Measurements from ENCODE around the gene RNF6.

Gene RNF6

GRCh38 chr13:26225896-26226617, 3.9 kb upstream of the RNF6 start:
- no peak for DNase-seq (ENCODE audit: low read depth, low spot score)

GRCh38 chr13:26222520-26223046, 469 bp upstream of the RNF6 start:
- DNase-seq (ENCODE audit: low read depth, low spot score) = no peak

GRCh38 chr13:26221399-26221720, 754 bp downstream of the RNF6 start:
- no peak for DNase-seq (ENCODE audit: low read depth, low spot score)

GRCh38 chr13:26220575-26220974, 1.5 kb downstream of the RNF6 start:
- DNase-seq (ENCODE audit: low read depth, low spot score) = no peak

- DNase-seq (ENCODE audit: low read depth, low spot score) = no peak
These were observed 2.4 kb downstream of the RNF6 start for GRCh38 chr13:26219726-26220125.

GRCh38 chr13:26216042-26216441, 6.1 kb downstream of the RNF6 start:
- no peak for DNase-seq (ENCODE audit: low read depth, low spot score)

GRCh38 chr13:26213982-26214381, 8.1 kb downstream of the RNF6 start:
- DNase-seq (ENCODE audit: low read depth, low spot score) = no peak

GRCh38 chr13:26213345-26213744, 8.8 kb downstream of the RNF6 start:
- DNase-seq (ENCODE audit: low read depth, low spot score) = no peak

- no peak for DNase-seq (ENCODE audit: low read depth, low spot score)
These were observed 13.8 kb downstream of the RNF6 start for GRCh38 chr13:26208287-26208686.

- DNase-seq (ENCODE audit: low read depth, low spot score) = no peak
These were observed 19.6 kb downstream of the RNF6 start for GRCh38 chr13:26202365-26202972.

- DNase-seq (ENCODE audit: low read depth, low spot score) = no peak
These were observed 21.3 kb downstream of the RNF6 start for GRCh38 chr13:26200811-26201210.

GRCh38 chr13:26198116-26198515, 24.0 kb downstream of the RNF6 start:
- DNase-seq (ENCODE audit: low read depth, low spot score) = no peak

- no peak for DNase-seq (ENCODE audit: low read depth, low spot score)
These were observed 24.8 kb downstream of the RNF6 start for GRCh38 chr13:26197298-26197697.

- no peak for DNase-seq (ENCODE audit: low read depth, low spot score)
These were observed 35.1 kb downstream of the RNF6 start for GRCh38 chr13:26186995-26187394.

- DNase-seq (ENCODE audit: low read depth, low spot score) = peak; percentile 79
These were observed 35.8 kb downstream of the RNF6 start for GRCh38 chr13:26186118-26186870.

- no peak for DNase-seq (ENCODE audit: low read depth, low spot score)
These were observed 36.4 kb downstream of the RNF6 start for GRCh38 chr13:26185720-26186117.

GRCh38 chr13:26184791-26185250, 37.3 kb downstream of the RNF6 start:
- DNase-seq (ENCODE audit: low read depth, low spot score) = peak; percentile 45

- DNase-seq (ENCODE audit: low read depth, low spot score) = no peak
These were observed 38.7 kb downstream of the RNF6 start for GRCh38 chr13:26183416-26183815.

- DNase-seq (ENCODE audit: low read depth, low spot score) = no peak
These were observed 42.8 kb downstream of the RNF6 start for GRCh38 chr13:26179344-26179743.

- DNase-seq (ENCODE audit: low read depth, low spot score) = no peak
These were observed 53.3 kb downstream of the RNF6 start for GRCh38 chr13:26168835-26169234.

- DNase-seq (ENCODE audit: low read depth, low spot score) = no peak
These were observed 53.8 kb downstream of the RNF6 start for GRCh38 chr13:26168237-26168814.

GRCh38 chr13:26163812-26164211, 58.3 kb downstream of the RNF6 start:
- DNase-seq (ENCODE audit: low read depth, low spot score) = no peak

Measured in activated CD4-positive, CD25-positive, alpha-beta regulatory T cell treated with anti-CD3 and anti-CD28 coated beads, Interleukin-2, amount 50 U/mL, for 16 hours (primary cell).